Liver (tissue), 9 donors: ENCODE data around the gene FAM228A. TPM values are rescaled to one million over a fixed set of nuclear protein-coding genes. Genes with fewer than 3 reads are reported as not detected.
"Not testable (repeated sequence)": the region's sequence is repeated elsewhere in the genome, so short reads cannot be mapped to it uniquely, and the experiment has no call there.

Source experiments
- DNase-seq: peaks from one replicate; pipeline ENCODE4 v3.0.0-alpha.2; 2017; ENCODE audit warnings: low spot score
- H3K27ac ChIP-seq, 2 donors: one replicate each; pipeline ENCODE4 v1.7.0; 2013; ENCODE audit warnings: inconsistent platforms in 2 of 2, low read length in 2 of 2, control low read depth in 1 of 2, low read depth in 1 of 2, mild to moderate bottlenecking in 1 of 2
- H3K27me3 ChIP-seq, 4 donors: one replicate each; pipeline versions ENCODE4 v1.6.1 to v1.7.0; 2013; ENCODE audit warnings: low read length in 3 of 4, inconsistent platforms in 1 of 4, mild to moderate bottlenecking in 1 of 4, moderate library complexity in 1 of 4; ENCODE audit not compliant: control insufficient read depth in 4 of 4, insufficient read depth in 4 of 4
- H3K36me3 ChIP-seq, 4 donors: one replicate each; pipeline versions ENCODE4 v1.6.1 to v1.7.0; 2013; ENCODE audit warnings: low read length in 3 of 4, mild to moderate bottlenecking in 3 of 4, low read depth in 1 of 4, moderate library complexity in 1 of 4; ENCODE audit not compliant: control insufficient read depth in 4 of 4, insufficient read depth in 3 of 4
- H3K4me1 ChIP-seq, 4 donors: one replicate each; pipeline versions ENCODE4 v1.6.1 to v1.7.0; 2013; ENCODE audit warnings: low read length in 3 of 4, mild to moderate bottlenecking in 3 of 4, moderate library complexity in 1 of 4; ENCODE audit not compliant: control insufficient read depth in 4 of 4, insufficient read depth in 4 of 4
- H3K4me3 ChIP-seq, 3 donors: one replicate each; pipeline versions ENCODE4 v1.6.1 to v1.7.0; 2013; ENCODE audit warnings: low read length in 3 of 3, control low read depth in 1 of 3, low read depth in 1 of 3, mild to moderate bottlenecking in 1 of 3
- H3K9ac ChIP-seq, 2 donors: one replicate each; pipeline ENCODE4 v1.7.0; 2013; ENCODE audit warnings: low read length in 2 of 2, mild to moderate bottlenecking in 2 of 2, moderate library complexity in 2 of 2, control low read depth in 1 of 2, low read depth in 1 of 2
- H3K9me3 ChIP-seq, 4 donors: one replicate each; pipeline versions ENCODE4 v1.6.1 to v1.7.0; 2013; ENCODE audit warnings: low read length in 3 of 4; ENCODE audit not compliant: control insufficient read depth in 4 of 4
- EGR1 ChIP-seq, 2 donors: IDR thresholded peaks; 2 replicates each; pipeline ENCODE4 v1.6.1; 2016 to 2018; ENCODE audit warnings: antibody characterized with exemption in 2 of 2, low read depth in 2 of 2
- FOXA1 ChIP-seq: IDR thresholded peaks from 2 replicates; pipeline ENCODE4 v1.6.1; 2016; ENCODE audit warnings: antibody characterized with exemption
- FOXA2 ChIP-seq: IDR thresholded peaks from 2 replicates; pipeline ENCODE4 v1.6.1; 2016; ENCODE audit warnings: antibody characterized with exemption
- GABPA ChIP-seq, 2 donors: IDR thresholded peaks in 1 of 2; conservative IDR thresholded peaks in 1 of 2; 2 replicates each; pipeline ENCODE4 v1.6.1; 2016; ENCODE audit warnings: antibody characterized with exemption in 2 of 2, mild to moderate bottlenecking in 1 of 2, moderate library complexity in 1 of 2
- HNF4A ChIP-seq, 2 donors: conservative IDR thresholded peaks; 2 replicates each; pipeline ENCODE4 v1.6.1; 2016; ENCODE audit warnings: antibody characterized with exemption in 2 of 2, mild to moderate bottlenecking in 2 of 2
- HNF4G ChIP-seq: IDR thresholded peaks from 2 replicates; pipeline ENCODE4 v1.6.1; 2016; ENCODE audit warnings: antibody characterized with exemption
- JUND ChIP-seq, 2 donors: IDR thresholded peaks; 2 replicates each; pipeline ENCODE4 v1.6.1; 2016; ENCODE audit warnings: antibody characterized with exemption in 2 of 2
- NR2F2 ChIP-seq: IDR thresholded peaks from 2 replicates; pipeline ENCODE4 v1.6.1; 2016; ENCODE audit warnings: antibody characterized with exemption
- RAD21 ChIP-seq, 2 donors: IDR thresholded peaks; 2 replicates each; pipeline ENCODE4 v1.6.1; 2016; ENCODE audit warnings: antibody characterized with exemption in 2 of 2, mild to moderate bottlenecking in 2 of 2
- RXRA ChIP-seq, 2 donors: IDR thresholded peaks; 2 replicates each; pipeline ENCODE4 v1.6.1; 2017 to 2018; ENCODE audit warnings: antibody characterized with exemption in 2 of 2, mild to moderate bottlenecking in 1 of 2
- SP1 ChIP-seq: IDR thresholded peaks from 2 replicates; pipeline ENCODE4 v1.6.1; 2018; ENCODE audit warnings: antibody characterized with exemption, mild to moderate bottlenecking
- TAF1 ChIP-seq: conservative IDR thresholded peaks from 2 replicates; pipeline ENCODE4 v1.6.1; 2016; ENCODE audit warnings: antibody characterized with exemption, mild to moderate bottlenecking
- YY1 ChIP-seq: IDR thresholded peaks from 2 replicates; pipeline ENCODE4 v1.6.1; 2016; ENCODE audit warnings: antibody characterized with exemption, mild to moderate bottlenecking
- WGBS: extraction: QIAGEN DNeasy Blood & Tissue Kit; methylation state at CpG from one replicate; pipeline ENCODE4 v1.1.7; 2013; 5-methylcytosine and 5-hydroxymethylcytosine counted together
- polyA plus RNA-seq, 2 donors: library from polyadenylated mRNA; stranded (reverse) in 1 of 2; unstranded in 1 of 2; fragments of 200-250 nt in 1 of 2; fragments of >200 nt in 1 of 2; fragmentation: Nextera tagmentation in 1 of 2; extraction: Ambion mirVana in 1 of 2; gene quantifications; one replicate each; pipeline versions ENCODE4 v1.2.1 to v1.2.3, GENCODE V29; 2013 to 2015
- total RNA-seq, 2 donors: library from RNA; depleted of rRNA; stranded (reverse); fragments of >200 nt; gene quantifications; one replicate each; pipeline ENCODE4 v1.2.3, GENCODE V29; 2014
- TF ChIP-seq, protein P1 (sequence below): IDR thresholded peaks from 2 replicates; pipeline ENCODE4 v1.6.1; 2016; ENCODE audit warnings: antibody characterized with exemption, mild to moderate bottlenecking
- TF ChIP-seq, protein P2 (sequence below): IDR thresholded peaks from 2 replicates; pipeline ENCODE4 v1.6.1; 2016; ENCODE audit warnings: antibody characterized with exemption
- TF ChIP-seq, protein P3 (sequence below): IDR thresholded peaks from 2 replicates; pipeline ENCODE4 v1.6.1; 2016; ENCODE audit warnings: antibody characterized with exemption
- TF ChIP-seq, protein P4 (sequence below): fragments of 150-350 bp; IDR thresholded peaks from 2 replicates; pipeline ENCODE4 v1.5.1; 2017; ENCODE audit warnings: improper control_type of control experiment, low read depth, low read length; ENCODE audit not compliant: missing input control
- TF ChIP-seq, protein P5 (sequence below): IDR thresholded peaks from 2 replicates; pipeline ENCODE4 v1.6.1; 2016; ENCODE audit warnings: antibody characterized with exemption
- donor health status: healthy.
- donor health status: healthy.
- donor health status: healthy.
- donor health status: healthy.
- donor health status: healthy.

The FAM228A gene
- total and polyA plus RNA-seq, 4 donors: 0.05 to 0.32 (median 0.18) TPM

DNA sequence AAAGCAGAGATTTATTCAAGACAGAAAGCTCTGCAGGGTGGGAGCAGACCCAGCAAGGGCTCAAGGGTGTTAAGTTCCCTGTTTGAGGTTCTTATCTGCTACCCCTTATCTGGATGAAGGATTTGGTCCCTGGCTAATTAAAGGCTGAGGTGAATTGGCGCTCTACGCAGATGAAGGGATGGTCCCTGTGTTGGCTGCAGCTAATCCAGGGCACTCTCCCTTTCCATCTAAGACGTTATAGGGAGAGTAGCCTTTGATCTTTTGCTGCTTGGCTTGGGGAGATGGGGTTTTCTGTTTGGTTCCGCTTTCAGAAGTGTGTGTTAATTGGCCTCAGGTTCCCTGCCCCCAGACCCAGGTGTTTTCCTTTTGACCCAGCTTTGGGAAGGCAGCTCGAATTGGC is 17.0 kb downstream of the FAM228A start:
- H3K36me3 ChIP-seq: no peaks in the 10 kb centered on the region
- H3K27me3 ChIP-seq: no peaks in the 10 kb centered on the region
- no peak overlapping the region for H3K4me3 ChIP-seq
- TF ChIP-seq EGR1 (IDR thresholded peaks at IDR 0.05; ENCODE audit: low read depth in 2 of 2) (no peak), SP1 (no peak), HNF4A (conservative IDR thresholded peaks at IDR 0.05) (no peak), RAD21 (IDR thresholded peaks at IDR 0.05) (no peak), GABPA (IDR thresholded peaks at IDR 0.05 in 1 of 2, conservative IDR thresholded peaks at IDR 0.05 in 1 of 2) (no peak), NR2F2 (no peak), FOXA1 (no peak), TAF1 (no peak), YY1 (no peak), HNF4G (no peak), RXRA (IDR thresholded peaks at IDR 0.05) (no peak), JUND (IDR thresholded peaks at IDR 0.05) (no peak), FOXA2 (no peak)
- TF ChIP-seq, protein P1, sequence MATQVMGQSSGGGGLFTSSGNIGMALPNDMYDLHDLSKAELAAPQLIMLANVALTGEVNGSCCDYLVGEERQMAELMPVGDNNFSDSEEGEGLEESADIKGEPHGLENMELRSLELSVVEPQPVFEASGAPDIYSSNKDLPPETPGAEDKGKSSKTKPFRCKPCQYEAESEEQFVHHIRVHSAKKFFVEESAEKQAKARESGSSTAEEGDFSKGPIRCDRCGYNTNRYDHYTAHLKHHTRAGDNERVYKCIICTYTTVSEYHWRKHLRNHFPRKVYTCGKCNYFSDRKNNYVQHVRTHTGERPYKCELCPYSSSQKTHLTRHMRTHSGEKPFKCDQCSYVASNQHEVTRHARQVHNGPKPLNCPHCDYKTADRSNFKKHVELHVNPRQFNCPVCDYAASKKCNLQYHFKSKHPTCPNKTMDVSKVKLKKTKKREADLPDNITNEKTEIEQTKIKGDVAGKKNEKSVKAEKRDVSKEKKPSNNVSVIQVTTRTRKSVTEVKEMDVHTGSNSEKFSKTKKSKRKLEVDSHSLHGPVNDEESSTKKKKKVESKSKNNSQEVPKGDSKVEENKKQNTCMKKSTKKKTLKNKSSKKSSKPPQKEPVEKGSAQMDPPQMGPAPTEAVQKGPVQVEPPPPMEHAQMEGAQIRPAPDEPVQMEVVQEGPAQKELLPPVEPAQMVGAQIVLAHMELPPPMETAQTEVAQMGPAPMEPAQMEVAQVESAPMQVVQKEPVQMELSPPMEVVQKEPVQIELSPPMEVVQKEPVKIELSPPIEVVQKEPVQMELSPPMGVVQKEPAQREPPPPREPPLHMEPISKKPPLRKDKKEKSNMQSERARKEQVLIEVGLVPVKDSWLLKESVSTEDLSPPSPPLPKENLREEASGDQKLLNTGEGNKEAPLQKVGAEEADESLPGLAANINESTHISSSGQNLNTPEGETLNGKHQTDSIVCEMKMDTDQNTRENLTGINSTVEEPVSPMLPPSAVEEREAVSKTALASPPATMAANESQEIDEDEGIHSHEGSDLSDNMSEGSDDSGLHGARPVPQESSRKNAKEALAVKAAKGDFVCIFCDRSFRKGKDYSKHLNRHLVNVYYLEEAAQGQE: no peak
- TF ChIP-seq, protein P2, sequence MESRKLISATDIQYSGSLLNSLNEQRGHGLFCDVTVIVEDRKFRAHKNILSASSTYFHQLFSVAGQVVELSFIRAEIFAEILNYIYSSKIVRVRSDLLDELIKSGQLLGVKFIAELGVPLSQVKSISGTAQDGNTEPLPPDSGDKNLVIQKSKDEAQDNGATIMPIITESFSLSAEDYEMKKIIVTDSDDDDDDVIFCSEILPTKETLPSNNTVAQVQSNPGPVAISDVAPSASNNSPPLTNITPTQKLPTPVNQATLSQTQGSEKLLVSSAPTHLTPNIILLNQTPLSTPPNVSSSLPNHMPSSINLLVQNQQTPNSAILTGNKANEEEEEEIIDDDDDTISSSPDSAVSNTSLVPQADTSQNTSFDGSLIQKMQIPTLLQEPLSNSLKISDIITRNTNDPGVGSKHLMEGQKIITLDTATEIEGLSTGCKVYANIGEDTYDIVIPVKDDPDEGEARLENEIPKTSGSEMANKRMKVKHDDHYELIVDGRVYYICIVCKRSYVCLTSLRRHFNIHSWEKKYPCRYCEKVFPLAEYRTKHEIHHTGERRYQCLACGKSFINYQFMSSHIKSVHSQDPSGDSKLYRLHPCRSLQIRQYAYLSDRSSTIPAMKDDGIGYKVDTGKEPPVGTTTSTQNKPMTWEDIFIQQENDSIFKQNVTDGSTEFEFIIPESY: no peak
- TF ChIP-seq, protein P3, sequence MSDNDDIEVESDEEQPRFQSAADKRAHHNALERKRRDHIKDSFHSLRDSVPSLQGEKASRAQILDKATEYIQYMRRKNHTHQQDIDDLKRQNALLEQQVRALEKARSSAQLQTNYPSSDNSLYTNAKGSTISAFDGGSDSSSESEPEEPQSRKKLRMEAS: no peak
- TF ChIP-seq, protein P4, sequence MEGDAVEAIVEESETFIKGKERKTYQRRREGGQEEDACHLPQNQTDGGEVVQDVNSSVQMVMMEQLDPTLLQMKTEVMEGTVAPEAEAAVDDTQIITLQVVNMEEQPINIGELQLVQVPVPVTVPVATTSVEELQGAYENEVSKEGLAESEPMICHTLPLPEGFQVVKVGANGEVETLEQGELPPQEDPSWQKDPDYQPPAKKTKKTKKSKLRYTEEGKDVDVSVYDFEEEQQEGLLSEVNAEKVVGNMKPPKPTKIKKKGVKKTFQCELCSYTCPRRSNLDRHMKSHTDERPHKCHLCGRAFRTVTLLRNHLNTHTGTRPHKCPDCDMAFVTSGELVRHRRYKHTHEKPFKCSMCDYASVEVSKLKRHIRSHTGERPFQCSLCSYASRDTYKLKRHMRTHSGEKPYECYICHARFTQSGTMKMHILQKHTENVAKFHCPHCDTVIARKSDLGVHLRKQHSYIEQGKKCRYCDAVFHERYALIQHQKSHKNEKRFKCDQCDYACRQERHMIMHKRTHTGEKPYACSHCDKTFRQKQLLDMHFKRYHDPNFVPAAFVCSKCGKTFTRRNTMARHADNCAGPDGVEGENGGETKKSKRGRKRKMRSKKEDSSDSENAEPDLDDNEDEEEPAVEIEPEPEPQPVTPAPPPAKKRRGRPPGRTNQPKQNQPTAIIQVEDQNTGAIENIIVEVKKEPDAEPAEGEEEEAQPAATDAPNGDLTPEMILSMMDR: no peak
- TF ChIP-seq, protein P5, sequence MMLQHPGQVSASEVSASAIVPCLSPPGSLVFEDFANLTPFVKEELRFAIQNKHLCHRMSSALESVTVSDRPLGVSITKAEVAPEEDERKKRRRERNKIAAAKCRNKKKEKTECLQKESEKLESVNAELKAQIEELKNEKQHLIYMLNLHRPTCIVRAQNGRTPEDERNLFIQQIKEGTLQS: no peak
- H3K9ac ChIP-seq: no peak overlapping the region
- H3K27ac ChIP-seq: no peak overlapping the region
- H3K4me1 ChIP-seq: no peaks in the 10 kb centered on the region
- H3K9me3 ChIP-seq: no peaks in the 10 kb centered on the region
- WGBS: 68% methylated on average over 5 of the region's 5 CpGs
- no peak for DNase-seq

DNA sequence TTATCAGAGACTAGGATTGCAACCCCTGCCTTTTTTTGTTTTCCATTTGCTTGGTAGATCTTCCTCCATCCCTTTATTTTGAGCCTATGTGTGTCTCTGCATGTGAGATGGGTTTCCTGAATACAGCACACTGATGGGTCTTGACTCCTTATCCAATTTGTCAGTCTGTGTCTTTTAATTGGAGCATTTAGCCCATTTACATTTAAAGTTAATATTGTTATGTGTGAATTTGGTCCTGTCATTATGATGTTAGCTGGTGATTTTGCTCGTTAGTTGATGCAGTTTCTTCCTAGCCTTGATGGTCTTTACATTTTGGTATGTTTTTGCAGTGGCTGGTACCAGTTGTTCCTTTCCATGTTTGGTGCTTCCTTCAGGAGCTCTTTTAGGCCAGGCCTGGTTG is 22.4 kb downstream of the FAM228A start:
- H3K36me3 ChIP-seq, H3K4me3 ChIP-seq, H3K9ac ChIP-seq, H3K9me3 ChIP-seq, H3K27ac ChIP-seq, H3K4me1 ChIP-seq, DNase-seq, H3K27me3 ChIP-seq: not testable (repeated sequence)
- WGBS: 79% methylated on average over 1 of the region's 1 CpG
